AG20443 (cell line): ENCODE results near the gene TMEM165.

ENCODE experiments used
- DNase-seq: peaks from one replicate; pipeline ENCODE4 v3.0.0; 2012; ENCODE audit warnings: low spot score, mixed read lengths

The TMEM165 gene

GRCh38 chr4:55458164-55458563, 62.4 kb downstream of the TMEM165 start:
- DNase-seq: peak; percentile 53

- DNase-seq: peak; percentile 20
Observed at GRCh38 chr4:55458611-55459010, 62.9 kb downstream of the TMEM165 start.

- no peak for DNase-seq
Observed at GRCh38 chr4:55466001-55466400, 70.2 kb downstream of the TMEM165 start.

GRCh38 chr4:55468724-55469123, 73.0 kb downstream of the TMEM165 start:
- DNase-seq: peak; percentile 11

GRCh38 chr4:55469979-55470378, 74.2 kb downstream of the TMEM165 start:
- no peak for DNase-seq
